ENCODE measurements around the gene MUTYH.
"Not testable (repeated sequence)": the region's sequence is repeated elsewhere in the genome, so short reads cannot be mapped to it uniquely, and the experiment has no call there.

The MUTYH gene

GRCh38 chr1:45339789-45340558 is at the start of gene MUTYH, which contains the start of gene TOE1:
Gene MUTYH, minus strand, starts transcription at chr1:45340440. Its CDS starts 5,935 bp downstream, at chr1:45334505.
Gene TOE1, plus strand, starts transcription at chr1:45340170. Its CDS starts 83 bp downstream, at chr1:45340253.
- DNase-seq (ENCODE audit: low spot score), result peak; percentile 86

GRCh38 chr1:45386219-45386618 is 46.0 kb upstream of the MUTYH start:
- no peak for DNase-seq (ENCODE audit: low spot score)

- DNase-seq (ENCODE audit: low spot score), result no peak
Measured at GRCh38 chr1:45385302-45385701, 45.1 kb upstream of the MUTYH start.

DNA sequence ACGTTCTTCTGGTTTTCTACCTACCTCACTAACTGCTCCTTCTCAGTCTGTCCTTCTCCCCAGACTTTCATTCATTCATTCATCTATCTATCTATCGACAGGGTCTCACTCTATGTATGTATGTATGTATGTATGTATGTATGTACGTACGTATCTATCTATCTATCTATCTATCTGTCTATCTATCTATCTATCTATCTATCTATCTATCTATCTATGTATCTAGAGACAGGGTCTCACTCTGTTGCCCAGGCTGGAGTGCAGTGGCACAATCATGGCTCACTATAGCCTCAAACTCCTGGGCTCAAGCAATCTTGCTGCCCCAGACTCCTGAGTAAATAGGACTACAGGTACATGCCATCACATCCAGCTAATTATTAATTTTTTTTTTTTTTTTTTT is 44.0 kb upstream of the MUTYH start:
- DNase-seq (ENCODE audit: low spot score), result not testable (repeated sequence)

DNA sequence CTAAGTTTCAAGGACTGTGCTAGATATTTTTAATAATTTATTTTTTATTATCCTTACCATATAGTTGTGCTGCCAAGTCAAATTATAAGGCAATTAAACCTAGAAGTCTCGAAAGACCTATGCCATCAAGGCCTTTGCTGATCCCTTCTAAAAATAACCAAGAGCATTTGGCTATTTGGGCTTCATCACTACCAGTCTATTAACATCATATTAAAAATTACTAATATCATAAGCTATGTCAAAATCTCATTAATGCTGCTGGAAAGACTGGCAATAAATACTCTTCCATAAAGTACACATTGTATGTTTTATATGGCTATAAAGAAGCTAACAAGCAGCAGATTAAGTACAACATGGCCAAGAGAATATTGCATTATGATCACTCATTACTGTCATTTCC is 43.0 kb upstream of the MUTYH start:
- DNase-seq (ENCODE audit: low spot score), result no peak

GRCh38 chr1:45381243-45381642 is 41.0 kb upstream of the MUTYH start:
- no peak for DNase-seq (ENCODE audit: low spot score)

DNA sequence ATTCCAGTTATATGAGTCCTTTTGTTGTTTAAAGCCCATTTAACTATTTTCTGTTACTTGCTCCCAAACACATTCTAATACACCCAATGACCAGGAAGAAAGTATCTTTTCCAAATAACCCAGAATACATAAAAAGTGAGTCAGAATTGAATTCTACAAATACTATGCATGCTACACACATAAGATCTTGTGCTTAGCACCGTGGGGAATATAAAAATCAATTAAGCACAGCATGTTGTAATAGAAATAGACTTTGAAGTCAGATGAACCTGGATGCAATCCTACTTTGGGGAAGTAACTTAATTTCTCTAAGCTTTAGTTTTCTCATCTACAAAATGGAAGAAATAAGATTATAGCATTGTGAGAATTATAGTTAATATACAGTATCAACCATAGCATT is 40.5 kb upstream of the MUTYH start:
- no peak for DNase-seq (ENCODE audit: low spot score)

GRCh38 chr1:45380125-45380524 is 39.9 kb upstream of the MUTYH start:
- no peak for DNase-seq (ENCODE audit: low spot score)

GRCh38 chr1:45379524-45379923 is 39.3 kb upstream of the MUTYH start:
- DNase-seq (ENCODE audit: low spot score), result no peak

DNA sequence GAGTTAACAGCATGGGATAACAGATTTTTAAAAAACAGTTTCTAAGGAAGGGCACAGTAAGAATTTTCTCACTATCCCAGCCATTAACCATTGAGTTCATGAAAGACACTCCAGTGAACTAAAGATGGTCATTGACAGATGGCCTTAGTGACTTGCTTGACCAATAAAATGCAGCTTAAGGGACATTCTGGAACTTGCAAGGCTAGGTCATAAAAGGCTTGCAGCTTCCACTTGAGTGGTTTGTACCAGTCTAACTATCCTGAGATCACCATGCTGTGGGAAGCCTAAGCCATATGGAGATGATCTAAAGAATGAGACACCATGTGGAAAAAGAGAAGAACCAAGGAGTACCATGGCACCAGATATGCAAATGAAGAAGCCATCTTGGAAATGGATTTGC is 37.9 kb upstream of the MUTYH start:
- no peak for DNase-seq (ENCODE audit: low spot score)

DNA sequence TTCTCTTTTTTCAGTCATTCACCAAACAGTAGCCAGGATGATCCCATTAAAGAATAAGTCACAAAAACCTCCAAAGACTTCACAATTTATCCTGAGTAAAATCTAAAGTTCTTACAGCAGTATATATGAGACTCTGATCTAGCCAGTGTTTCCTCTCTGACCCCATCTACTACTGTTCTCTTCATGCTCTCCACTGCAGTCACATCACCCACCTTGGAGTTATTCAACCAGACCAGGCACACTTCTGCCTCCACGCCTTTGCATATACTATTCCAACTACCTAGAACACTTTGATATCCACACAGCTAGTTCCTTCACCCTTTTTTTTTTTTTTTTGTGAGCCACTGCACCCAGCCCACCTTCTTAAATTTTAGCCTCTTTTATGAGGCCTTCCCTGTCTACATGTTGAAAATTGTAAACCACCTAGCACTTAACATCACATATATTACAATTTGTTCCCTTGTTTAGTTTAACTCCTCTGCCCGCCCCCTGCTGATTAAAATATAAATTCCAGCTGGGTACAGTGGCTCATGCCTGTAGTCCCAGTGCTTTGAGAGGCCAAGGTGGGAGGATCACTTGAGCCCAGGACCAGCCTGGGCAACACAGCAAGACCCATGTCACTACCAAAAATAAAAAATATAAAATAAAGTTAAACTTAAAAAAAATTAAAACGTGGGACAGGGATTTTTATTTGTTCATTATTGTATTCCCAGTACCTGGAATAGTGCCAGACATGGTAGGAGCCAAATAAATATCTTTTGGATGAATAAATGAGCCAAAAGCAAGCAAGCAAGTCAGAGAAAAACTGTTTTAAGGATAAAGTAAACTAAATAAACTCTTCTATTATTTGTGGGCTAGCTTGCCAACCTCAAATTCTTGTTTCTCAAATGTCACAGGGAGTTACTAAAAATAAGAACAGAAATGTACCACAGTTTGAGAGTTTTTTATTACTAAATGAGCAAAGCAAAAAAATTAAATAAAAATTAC is 35.2 kb upstream of the MUTYH start:
- no peak for DNase-seq (ENCODE audit: low spot score)

DNA sequence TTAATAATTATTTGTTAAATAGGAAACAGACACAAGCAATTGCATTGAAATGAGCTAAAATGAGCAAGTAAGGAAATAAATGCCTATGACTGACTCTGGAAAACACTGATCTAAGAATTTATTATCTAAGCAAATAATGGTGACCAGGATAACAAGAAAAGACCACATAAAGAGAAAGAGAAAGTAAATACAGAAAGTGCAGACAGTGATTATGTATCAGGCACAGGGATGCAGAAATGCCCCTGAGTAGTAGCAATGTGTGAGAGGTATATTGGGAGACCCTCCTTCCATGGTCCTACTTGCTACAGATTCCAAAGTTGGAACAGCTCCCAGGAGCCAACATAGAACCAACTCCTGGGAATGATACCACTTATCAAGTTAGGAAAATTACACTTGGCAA is 33.3 kb upstream of the MUTYH start:
- no peak for DNase-seq (ENCODE audit: low spot score)

GRCh38 chr1:45370575-45370974 is 30.3 kb upstream of the MUTYH start:
- DNase-seq (ENCODE audit: low spot score), result no peak

DNA sequence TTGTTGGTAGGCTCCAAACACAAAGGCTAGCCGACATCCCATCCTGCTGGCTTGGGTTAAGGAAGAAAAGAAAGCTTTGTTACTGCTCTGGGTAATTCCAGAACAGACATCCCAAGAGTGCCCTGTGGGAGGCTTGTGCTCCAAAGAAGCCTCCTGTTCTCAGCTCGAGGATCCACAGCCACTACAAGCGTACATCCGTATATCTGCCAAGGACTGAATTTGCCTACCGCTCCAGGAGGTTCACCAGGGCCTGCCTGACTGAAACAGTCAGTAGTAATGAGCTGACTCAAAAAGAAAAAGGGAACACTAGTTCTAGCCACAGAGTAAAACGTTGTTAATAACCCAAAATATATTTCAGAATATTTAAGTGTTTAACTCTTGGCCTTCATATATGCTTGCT is 24.8 kb upstream of the MUTYH start:
- no peak for DNase-seq (ENCODE audit: low spot score)

DNA sequence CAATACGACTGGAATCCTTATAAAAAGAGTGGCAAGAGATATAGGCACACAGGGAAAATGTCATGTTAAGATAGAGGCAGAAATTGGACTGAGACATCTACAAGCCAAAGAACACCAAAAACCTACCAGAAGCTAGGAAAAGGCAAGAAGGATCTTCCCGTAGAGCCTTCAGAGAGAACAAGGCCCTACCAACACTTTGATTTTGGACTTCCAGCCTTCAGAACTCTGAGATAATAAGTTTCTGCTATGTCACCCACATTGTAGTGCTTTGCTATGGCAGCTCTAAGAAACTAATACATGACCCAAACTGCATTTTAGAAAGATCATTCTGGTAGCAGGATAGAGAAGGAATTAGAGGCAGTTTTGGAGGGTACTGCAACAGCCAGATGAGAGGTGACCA is 24.1 kb upstream of the MUTYH start:
- no peak for DNase-seq (ENCODE audit: low spot score)

DNA sequence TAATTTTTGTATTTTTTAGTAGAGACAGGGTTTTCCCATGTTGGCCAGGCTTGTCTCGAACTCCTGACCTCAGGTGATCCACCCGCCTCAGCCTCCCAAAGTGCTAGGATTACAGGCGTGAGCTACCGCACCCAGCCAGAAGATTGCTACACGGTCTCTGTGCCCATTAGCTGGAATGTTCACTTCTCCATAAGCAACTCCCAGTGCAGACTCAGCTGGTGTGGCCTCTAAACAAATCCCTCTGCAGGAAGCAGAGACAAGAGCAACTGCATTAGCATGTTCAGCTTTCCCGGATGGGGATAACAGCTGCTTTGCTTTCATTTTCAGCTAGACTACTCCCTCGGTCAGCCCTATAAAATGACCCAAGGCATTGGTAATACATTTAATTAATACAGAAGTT is 20.7 kb upstream of the MUTYH start:
- not testable (repeated sequence) for DNase-seq (ENCODE audit: low spot score)

DNA sequence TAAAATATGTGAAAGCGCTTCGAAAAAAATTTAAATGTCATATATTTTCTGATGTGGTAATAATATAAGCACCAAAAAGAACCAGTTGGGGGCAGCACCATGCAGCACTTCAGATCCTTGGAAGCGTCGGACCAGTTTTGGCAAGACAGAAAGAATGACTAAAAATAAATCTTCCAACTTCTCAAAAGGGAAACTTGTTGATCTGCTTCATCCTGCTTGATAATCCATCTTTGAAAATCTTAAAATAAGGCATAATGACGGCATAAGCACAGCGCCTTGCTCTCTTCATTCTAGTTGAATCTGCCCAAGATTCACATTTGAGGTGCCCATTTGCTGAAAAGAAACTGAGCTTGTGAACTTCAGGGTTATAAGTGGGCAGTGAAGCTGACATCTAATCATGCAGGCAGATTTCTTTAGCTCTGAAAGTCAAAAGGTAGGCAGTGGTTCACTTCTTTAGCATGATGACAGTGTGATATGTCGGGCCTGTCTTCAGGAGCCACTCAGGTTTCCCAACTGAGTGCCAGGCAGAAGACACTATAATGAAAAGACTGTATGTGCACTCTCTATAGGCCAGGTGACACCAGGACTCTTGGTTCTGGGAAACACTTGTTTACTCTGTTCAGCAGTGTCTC is 19.8 kb upstream of the MUTYH start:
- DNase-seq (ENCODE audit: low spot score), result no peak

DNA sequence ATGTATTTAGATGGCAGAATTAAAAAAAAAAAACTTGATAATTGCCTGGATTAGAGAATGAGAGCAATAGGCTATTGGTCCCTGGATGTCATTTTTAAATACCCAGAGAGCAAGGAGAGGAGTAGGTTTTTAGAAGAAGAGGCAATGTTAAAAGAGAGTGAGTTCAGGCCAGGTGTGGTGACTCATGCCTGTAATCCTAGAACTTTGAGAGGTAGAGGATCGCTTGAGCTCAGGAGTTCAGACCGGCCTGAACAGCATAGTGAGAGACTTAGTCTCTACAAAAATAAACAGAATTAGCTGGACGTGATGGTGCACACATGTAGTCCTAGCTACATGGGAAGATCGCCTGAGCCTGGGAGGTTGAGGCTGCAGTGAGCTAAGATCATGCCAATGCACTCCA is 15.9 kb upstream of the MUTYH start:
- no peak for DNase-seq (ENCODE audit: low spot score)

GRCh38 chr1:45355683-45356082 is 15.4 kb upstream of the MUTYH start:
- no peak for DNase-seq (ENCODE audit: low spot score)

GRCh38 chr1:45354838-45355237 is 14.6 kb upstream of the MUTYH start:
- no peak for DNase-seq (ENCODE audit: low spot score)

- DNase-seq (ENCODE audit: low spot score), result no peak
Measured at GRCh38 chr1:45353685-45354084, 13.4 kb upstream of the MUTYH start.

DNA sequence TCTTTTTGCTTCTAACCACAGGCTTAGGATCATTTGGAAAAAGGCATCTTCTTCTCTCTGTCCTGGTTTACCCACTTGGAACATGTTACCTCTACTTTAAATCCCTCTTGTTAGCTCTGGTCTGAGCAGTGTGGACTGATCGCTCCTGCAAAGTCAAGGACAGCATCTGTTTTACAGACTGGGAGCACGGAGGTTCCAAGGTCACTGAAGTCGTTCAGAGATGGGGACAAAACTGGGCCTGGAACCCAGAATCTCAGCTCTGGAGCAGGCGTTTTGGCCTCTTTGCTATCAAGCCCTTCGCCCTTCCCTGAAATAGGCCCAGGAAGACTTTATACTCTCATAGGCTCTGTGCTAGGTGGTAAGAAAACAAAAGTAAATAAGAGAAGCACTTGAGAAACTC is 11.3 kb upstream of the MUTYH start:
- no peak for DNase-seq (ENCODE audit: low spot score)
